ENCODE results near the gene ARHGEF38. TPM values are rescaled to one million over a fixed set of nuclear protein-coding genes. Genes with fewer than 3 reads are reported as not detected.

Gene ARHGEF38
- total RNA-seq, 1 experiment from 2014 or later: not detected

GRCh38 chr4:105651884-105652283, 99.5 kb downstream of the ARHGEF38 start:
- POLR2A ChIA-PET: no interaction called here

DNA sequence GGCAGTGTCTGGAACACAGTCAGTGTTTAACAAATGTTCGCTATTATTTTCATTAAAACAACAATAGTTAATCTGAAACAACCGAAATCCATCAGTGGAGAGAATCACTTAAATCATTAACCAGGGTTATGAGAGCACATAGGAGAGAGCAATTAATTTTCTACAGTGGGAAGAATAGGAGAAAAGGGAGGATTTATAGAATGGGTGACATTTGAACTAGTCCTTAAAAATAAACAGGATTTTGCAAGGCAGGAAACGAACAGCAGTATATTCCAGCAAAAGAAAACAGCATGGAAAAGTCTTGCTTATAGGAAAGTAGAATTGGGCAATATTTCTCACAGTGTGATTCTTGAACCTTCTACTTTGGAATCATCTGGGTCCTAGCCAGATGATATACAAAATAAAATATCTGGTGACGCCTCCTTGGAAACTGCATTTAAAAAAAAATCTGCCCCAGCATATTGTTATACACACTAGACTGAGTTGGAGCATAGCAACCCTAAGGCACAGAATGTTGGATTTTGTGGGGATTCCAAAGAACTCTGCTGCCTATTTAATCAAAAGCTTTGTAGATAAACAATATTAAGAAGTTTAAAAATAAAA, 100.0 kb downstream of the ARHGEF38 start:
- no peak overlapping the region for H3K27ac Mint-ChIP-seq (ENCODE audit: low read depth, unreplicated experiment)
- intact Hi-C loops (cut with micrococcal nuclease): no loop called here
- CTCF ChIA-PET: interaction anchor here (0.5 to 1.2 kb wide), 2 partner anchors 19 to 411 kb away, joined by 3 to 5 read pairs; no protein-coding TSS in a partner anchor
- TF ChIP-seq, protein P1, sequence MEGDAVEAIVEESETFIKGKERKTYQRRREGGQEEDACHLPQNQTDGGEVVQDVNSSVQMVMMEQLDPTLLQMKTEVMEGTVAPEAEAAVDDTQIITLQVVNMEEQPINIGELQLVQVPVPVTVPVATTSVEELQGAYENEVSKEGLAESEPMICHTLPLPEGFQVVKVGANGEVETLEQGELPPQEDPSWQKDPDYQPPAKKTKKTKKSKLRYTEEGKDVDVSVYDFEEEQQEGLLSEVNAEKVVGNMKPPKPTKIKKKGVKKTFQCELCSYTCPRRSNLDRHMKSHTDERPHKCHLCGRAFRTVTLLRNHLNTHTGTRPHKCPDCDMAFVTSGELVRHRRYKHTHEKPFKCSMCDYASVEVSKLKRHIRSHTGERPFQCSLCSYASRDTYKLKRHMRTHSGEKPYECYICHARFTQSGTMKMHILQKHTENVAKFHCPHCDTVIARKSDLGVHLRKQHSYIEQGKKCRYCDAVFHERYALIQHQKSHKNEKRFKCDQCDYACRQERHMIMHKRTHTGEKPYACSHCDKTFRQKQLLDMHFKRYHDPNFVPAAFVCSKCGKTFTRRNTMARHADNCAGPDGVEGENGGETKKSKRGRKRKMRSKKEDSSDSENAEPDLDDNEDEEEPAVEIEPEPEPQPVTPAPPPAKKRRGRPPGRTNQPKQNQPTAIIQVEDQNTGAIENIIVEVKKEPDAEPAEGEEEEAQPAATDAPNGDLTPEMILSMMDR (IDR thresholded peaks at IDR 0.05; ENCODE audit: unreplicated experiment): no peak
- H3K4me1 Mint-ChIP-seq (ENCODE audit: insufficient read depth, unreplicated experiment): peaks cover 6% of the 10 kb centered on the region
- H3K4me3 Mint-ChIP-seq (ENCODE audit: unreplicated experiment): no peak overlapping the region
- no peaks in the 10 kb centered on the region for H3K36me3 Mint-ChIP-seq (ENCODE audit: insufficient read depth, unreplicated experiment)
- no peak for DNase-seq (ENCODE audit: unreplicated experiment)
- no peaks in the 10 kb centered on the region for H3K27me3 Mint-ChIP-seq (ENCODE audit: insufficient read depth, unreplicated experiment)
- BruUV-seq (replicated peaks): no TSS peak
- H3K9me3 Mint-ChIP-seq (ENCODE audit: unreplicated experiment): no peaks in the 10 kb centered on the region
- POLR2A ChIA-PET: no interaction called here

More at GRCh38 chr4:105651884-105652283, 99.5 kb downstream of the ARHGEF38 start:
- Mint-ChIP-seq H3K9me3 (ENCODE audit: unreplicated experiment) (no peaks in the 10 kb centered on the region), H3K27ac (ENCODE audit: low read depth, unreplicated experiment) (no peak overlapping the region), H3K36me3 (ENCODE audit: insufficient read depth, unreplicated experiment) (no peaks in the 10 kb centered on the region), H3K27me3 (ENCODE audit: insufficient read depth, unreplicated experiment) (no peaks in the 10 kb centered on the region), H3K4me1 (ENCODE audit: insufficient read depth, unreplicated experiment) (peaks cover 4% of the 10 kb centered on the region), H3K4me3 (ENCODE audit: unreplicated experiment) (no peak overlapping the region)
- TF ChIP-seq, protein P1 (IDR thresholded peaks at IDR 0.05; ENCODE audit: unreplicated experiment): no peak
- intact Hi-C loops (cut with micrococcal nuclease): no loop called here
- no peak for DNase-seq (ENCODE audit: unreplicated experiment)
- no TSS peak for BruUV-seq (replicated peaks)
- CTCF ChIA-PET: interaction anchor here (1.2 to 1.3 kb wide), 2 partner anchors 19 to 131 kb away, joined by 3 to 5 read pairs; no protein-coding TSS in a partner anchor

DNA sequence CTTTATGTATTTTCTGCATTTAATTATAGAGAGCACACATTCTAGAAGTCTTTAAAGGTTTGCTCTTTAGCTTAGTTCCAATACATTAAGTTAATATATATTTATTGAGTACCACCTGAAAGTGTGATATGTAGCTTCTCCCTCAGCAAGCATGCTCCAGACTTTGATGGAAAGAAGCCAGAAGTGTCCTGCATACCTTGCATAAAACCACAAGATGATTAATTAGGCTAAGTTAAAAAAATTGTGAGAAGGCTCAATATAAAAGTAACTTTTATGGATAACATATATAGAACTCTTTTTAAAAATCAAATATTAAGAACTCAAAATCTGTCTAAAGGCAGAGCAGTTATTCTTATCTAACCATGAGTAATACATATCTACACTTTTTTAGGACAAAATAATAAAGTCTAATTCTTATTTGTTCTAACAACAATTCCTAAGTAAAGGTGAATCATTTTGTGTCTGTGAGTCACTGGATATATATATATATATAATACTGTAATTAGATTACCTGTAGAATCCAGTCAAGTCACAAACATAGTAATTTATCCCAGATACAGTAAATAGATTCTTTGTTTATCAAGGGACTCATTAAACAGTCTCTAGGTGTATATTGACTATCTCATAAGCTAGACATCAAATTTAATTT, 104.8 kb downstream of the ARHGEF38 start:
- no TSS peak for BruUV-seq (replicated peaks)
- Mint-ChIP-seq H3K9me3 (ENCODE audit: unreplicated experiment) (no peaks in the 10 kb centered on the region), H3K27me3 (ENCODE audit: insufficient read depth, unreplicated experiment) (no peaks in the 10 kb centered on the region), H3K36me3 (ENCODE audit: insufficient read depth, unreplicated experiment) (no peaks in the 10 kb centered on the region), H3K4me3 (ENCODE audit: unreplicated experiment) (no peak overlapping the region), H3K27ac (ENCODE audit: low read depth, unreplicated experiment) (no peak overlapping the region), H3K4me1 (ENCODE audit: insufficient read depth, unreplicated experiment) (peaks cover 6% of the 10 kb centered on the region)
- DNase-seq (ENCODE audit: unreplicated experiment): peak; percentile 40
- ChIA-PET CTCF (interaction anchor here (0.7 to 1.8 kb wide), 5 partner anchors 9 to 183 kb away, joined by 3 to 9 read pairs (median 5); partner anchors contain the start of gene PPA2), POLR2A (interaction anchor here (1.1 kb wide), 1 partner anchor 51 kb away, joined by 3 read pairs; no protein-coding TSS in a partner anchor)
- intact Hi-C loops (cut with micrococcal nuclease): no loop called here
- TF ChIP-seq, protein P1 (IDR thresholded peaks at IDR 0.05; ENCODE audit: unreplicated experiment): no peak

DNA sequence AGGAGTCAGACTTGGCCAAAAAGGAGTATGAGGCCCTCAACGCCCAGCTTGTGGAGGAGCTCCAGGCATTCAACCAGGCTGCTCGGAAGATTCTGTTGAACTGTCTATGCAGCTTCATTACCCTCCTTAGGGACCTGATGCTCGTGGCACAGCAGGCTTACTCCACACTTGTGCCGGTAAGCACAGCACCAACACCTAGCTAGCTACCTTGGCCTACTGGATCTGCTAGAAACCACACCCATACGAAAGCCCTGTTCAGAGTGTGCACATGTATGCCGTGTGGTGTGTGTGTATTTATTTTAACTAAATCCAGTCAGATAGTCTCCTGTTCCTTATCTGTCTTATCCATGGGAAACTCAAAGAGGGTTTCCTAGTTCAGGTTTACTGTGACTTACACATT, 106.8 kb downstream of the ARHGEF38 start:
- CTCF ChIA-PET: interaction anchor here (0.9 to 2.6 kb wide), 2 partner anchors 74 to 138 kb away, joined by 5 to 9 read pairs; no protein-coding TSS in a partner anchor
- H3K4me1 Mint-ChIP-seq (ENCODE audit: insufficient read depth, unreplicated experiment): peaks cover 6% of the 10 kb centered on the region
- H3K9me3 Mint-ChIP-seq (ENCODE audit: unreplicated experiment): no peaks in the 10 kb centered on the region
- TF ChIP-seq, protein P1 (IDR thresholded peaks at IDR 0.05; ENCODE audit: unreplicated experiment): no peak
- BruUV-seq (replicated peaks): no TSS peak
- POLR2A ChIA-PET: interaction anchor here (1.4 kb wide), 2 partner anchors 26 to 186 kb away, joined by 3 to 5 read pairs; partner anchors contain the start of gene PPA2
- H3K36me3 Mint-ChIP-seq (ENCODE audit: insufficient read depth, unreplicated experiment): no peaks in the 10 kb centered on the region
- intact Hi-C loops (cut with micrococcal nuclease): no loop called here
- DNase-seq (ENCODE audit: unreplicated experiment): no peak
- H3K27ac Mint-ChIP-seq (ENCODE audit: low read depth, unreplicated experiment): no peak overlapping the region
- no peaks in the 10 kb centered on the region for H3K27me3 Mint-ChIP-seq (ENCODE audit: insufficient read depth, unreplicated experiment)
- H3K4me3 Mint-ChIP-seq (ENCODE audit: unreplicated experiment): no peak overlapping the region

Measured in MCF 10A (cell line).